ACC112 (cell line): ENCODE data around the gene RASSF5.

Experiments used
- H2AFZ ChIP-seq: fragments of 200-600 bp; sonication (generic); one replicate; pipeline ENCODE4 v1.6.0; 2017; ENCODE audit warnings: antibody characterized with exemption, low read length; ENCODE audit not compliant: unreplicated experiment
- H3K27ac ChIP-seq: fragments of 200-600 bp; sonication (generic); 2 replicates; pipeline ENCODE4 v1.5.1; 2014; ENCODE audit warnings: low read depth, mild to moderate bottlenecking, antibody characterized with exemption, low read length, moderate library complexity
- H3K27me3 ChIP-seq: fragments of 200-600 bp; sonication (generic); 2 replicates; pipeline ENCODE4 v1.6.1; 2014; ENCODE audit warnings: mild to moderate bottlenecking, antibody characterized with exemption, low read length, moderate library complexity, mixed read lengths; ENCODE audit not compliant: insufficient read depth
- H3K36me3 ChIP-seq: fragments of 200-600 bp; sonication (generic); 2 replicates; pipeline ENCODE4 v1.6.1; 2016; ENCODE audit warnings: mild to moderate bottlenecking, antibody characterized with exemption, low read length, moderate library complexity, mixed read lengths; ENCODE audit not compliant: insufficient read depth
- H3K4me1 ChIP-seq: fragments of 200-600 bp; sonication (generic); one replicate; pipeline ENCODE4 v1.6.1; 2016; ENCODE audit warnings: low read length, mixed read lengths; ENCODE audit not compliant: insufficient read depth, unreplicated experiment, control insufficient read depth
- H3K4me3 ChIP-seq: fragments of 200-600 bp; sonication (generic); 2 replicates; pipeline ENCODE4 v1.5.1; 2014; ENCODE audit warnings: mild to moderate bottlenecking, low read depth, low read length
- H3K79me2 ChIP-seq: fragments of 200-600 bp; sonication (generic); one replicate; pipeline ENCODE4 v1.6.0; 2016; ENCODE audit warnings: low read length; ENCODE audit not compliant: control insufficient read depth, unreplicated experiment, insufficient read depth

The RASSF5 gene, protein sequence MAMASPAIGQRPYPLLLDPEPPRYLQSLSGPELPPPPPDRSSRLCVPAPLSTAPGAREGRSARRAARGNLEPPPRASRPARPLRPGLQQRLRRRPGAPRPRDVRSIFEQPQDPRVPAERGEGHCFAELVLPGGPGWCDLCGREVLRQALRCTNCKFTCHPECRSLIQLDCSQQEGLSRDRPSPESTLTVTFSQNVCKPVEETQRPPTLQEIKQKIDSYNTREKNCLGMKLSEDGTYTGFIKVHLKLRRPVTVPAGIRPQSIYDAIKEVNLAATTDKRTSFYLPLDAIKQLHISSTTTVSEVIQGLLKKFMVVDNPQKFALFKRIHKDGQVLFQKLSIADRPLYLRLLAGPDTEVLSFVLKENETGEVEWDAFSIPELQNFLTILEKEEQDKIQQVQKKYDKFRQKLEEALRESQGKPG

DNA sequence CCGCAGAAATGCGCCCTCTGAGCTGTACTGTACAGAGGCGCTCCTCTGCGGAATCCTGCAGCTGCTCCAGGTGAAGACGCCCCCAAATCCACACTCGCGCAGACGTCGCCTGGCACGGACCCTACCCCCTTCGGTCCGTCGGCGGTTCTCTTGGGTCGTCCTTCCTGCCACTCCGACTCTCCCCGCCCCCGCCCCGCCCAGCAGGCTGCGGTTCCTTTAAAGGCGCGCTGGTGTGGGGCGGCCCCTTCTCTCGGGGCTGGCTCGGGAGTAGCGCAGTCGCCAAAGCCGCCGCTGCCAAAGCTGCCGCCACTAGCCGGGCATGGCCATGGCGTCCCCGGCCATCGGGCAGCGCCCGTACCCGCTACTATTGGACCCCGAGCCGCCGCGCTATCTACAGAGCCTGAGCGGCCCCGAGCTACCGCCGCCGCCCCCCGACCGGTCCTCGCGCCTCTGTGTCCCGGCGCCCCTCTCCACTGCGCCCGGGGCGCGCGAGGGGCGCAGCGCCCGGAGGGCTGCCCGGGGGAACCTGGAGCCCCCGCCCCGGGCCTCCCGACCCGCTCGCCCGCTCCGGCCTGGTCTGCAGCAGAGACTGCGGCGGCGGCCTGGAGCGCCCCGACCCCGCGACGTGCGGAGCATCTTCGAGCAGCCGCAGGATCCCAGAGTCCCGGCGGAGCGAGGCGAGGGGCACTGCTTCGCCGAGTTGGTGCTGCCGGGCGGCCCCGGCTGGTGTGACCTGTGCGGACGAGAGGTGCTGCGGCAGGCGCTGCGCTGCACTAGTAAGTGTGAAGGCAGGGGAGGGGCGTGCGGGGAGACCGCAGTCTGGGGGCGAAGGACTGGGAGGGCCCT, at the start of gene RASSF5:
RASSF5 (plus strand) TSS at position 248 of the 846 bp plus-strand sequence; CDS start at position 320, 72 bp downstream.
- Histone ChIP-seq H3K36me3 (no peaks in the 10 kb centered on the region), H3K79me2 (no peaks in the 10 kb centered on the region), H3K27me3 (peaks cover 26% of the 10 kb centered on the region), H2AFZ (peak within 1 kb of the TSS; percentile 9), H3K27ac (no peak within 1 kb of the TSS), H3K4me3 (peak within 1 kb of the TSS; percentile 66), H3K4me1 (peaks cover 28% of the 10 kb centered on the region)

DNA sequence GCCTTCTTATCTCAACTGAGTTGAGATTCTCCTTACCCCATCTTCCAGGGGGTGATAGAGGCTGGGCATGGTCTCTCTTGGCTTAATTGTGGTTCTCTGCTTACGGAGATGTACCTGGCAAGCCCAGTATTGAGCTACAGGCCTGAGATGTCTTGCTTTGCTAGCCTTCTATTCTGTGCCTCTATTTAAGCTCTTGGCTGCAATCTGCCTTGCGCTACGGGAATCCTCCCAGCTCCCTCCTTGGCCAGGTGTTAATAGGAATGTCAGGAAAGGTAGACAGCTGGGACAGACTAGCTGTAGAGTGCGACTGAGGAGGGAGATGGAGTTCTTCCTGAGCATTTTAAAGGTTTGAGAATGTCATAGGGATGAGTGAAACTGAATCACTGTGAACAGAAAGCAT, 47.6 kb upstream of the RASSF5 start:
- Histone ChIP-seq H3K27me3 (no peaks in the 10 kb centered on the region), H3K4me1 (peaks cover 26% of the 10 kb centered on the region), H3K4me3 (no peak overlapping the region), H3K79me2 (no peaks in the 10 kb centered on the region), H3K36me3 (peaks cover 6% of the 10 kb centered on the region; the same call in 1 of the 2 replicates), H3K27ac (no peak overlapping the region), H2AFZ (no peak overlapping the region)

DNA sequence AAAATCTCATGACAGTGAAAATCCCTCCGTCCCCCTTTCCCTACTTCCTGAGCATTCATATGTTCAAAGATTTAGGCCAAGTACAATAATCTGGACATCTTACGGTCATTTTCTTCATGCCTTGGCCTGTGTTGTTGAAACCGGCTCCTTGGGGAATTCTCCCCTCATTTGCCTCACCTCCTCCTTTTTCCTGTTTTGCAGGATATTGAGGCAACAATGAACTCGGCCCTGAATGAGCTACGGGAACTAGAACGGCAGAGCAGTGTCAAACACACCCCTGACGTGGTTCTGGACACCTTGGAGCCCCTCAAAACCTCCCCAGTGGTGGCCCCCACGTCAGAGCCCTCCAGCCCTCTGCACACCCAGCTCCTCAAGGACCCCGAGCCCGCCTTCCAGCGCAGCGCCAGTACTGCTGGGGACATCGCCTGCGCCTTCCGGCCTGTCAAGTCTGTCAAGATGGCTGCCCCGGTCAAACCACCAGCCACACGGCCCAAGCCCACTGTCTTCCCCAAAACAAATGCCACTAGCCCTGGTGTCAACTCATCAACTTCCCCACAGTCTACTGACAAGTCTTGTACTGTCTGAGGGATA, 46.4 kb upstream of the RASSF5 start:
- no peak overlapping the region for H3K4me3 ChIP-seq
- H3K4me1 ChIP-seq: peaks cover 33% of the 10 kb centered on the region
- no peaks in the 10 kb centered on the region for H3K27me3 ChIP-seq
- no peak overlapping the region for H2AFZ ChIP-seq
- H3K27ac ChIP-seq: no peak overlapping the region
- peaks cover 6% of the 10 kb centered on the region; the same call in 1 of the 2 replicates for H3K36me3 ChIP-seq
- H3K79me2 ChIP-seq: no peaks in the 10 kb centered on the region

DNA sequence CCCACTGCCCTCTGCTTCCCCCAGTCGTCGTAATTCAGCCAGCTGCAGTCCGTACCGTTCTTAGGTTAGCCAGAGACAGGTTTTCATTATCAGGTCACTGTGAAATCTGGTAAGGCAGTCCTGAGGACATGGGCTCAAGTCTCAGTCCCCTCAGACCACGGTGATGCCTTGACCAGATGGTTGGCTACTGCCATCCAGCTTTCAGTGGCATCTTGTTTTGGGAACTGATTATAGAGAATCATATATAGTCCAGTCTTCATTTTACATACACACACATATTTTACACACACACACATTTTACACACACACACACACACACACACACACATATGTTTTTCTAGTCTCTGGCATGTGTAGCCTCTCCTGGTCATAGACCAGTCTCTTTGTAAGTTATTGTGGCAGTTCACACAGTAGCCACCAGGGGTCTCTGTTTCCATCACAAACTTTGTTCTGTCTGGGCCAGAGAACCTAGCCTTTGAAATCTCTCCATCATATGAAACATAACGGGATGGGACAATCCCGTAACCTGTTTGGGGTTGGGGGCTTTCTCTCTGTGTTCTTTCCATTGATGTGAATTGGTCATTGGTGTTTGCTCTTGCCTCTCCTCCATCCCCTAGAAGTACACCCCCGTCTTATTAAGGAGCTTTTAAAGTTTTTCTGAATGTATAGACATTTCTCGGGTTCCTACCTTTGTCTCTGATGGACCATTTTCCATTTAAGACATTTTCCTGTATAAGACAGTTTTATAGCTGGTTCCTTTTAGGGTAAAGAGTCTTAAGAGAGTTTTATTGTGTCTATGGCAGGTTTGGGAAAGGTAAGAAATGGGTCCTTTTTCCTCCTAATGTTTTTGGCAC, 45.5 kb upstream of the RASSF5 start:
- Histone ChIP-seq H3K4me3 (no peak overlapping the region), H3K4me1 (peaks cover 24% of the 10 kb centered on the region), H3K27me3 (no peaks in the 10 kb centered on the region), H3K79me2 (no peaks in the 10 kb centered on the region), H3K27ac (no peak overlapping the region), H2AFZ (no peak overlapping the region), H3K36me3 (peaks cover 6% of the 10 kb centered on the region; the same call in 1 of the 2 replicates)

DNA sequence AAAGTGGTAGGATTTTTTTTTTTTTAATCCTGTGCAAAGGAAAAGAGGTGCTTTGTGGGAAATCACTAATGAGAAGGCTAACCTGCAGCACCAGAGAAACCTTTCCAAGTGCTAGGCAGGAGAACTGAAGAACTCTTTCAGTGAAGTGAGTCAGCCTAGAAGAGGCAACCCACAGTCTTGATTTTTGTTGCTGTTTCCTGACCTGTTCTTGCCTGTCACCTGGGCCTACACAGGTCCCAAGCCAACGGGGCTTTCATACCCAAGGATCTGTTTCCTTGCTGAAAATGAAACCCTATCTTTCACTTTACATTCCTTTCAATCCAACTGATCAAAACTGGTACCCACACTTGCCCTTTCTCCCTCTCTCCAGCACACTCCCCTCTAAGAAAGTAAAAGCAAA, 44.2 kb upstream of the RASSF5 start:
- Histone ChIP-seq H3K4me3 (no peak overlapping the region), H3K79me2 (no peaks in the 10 kb centered on the region), H3K27ac (no peak overlapping the region), H3K4me1 (peaks cover 15% of the 10 kb centered on the region), H3K27me3 (no peaks in the 10 kb centered on the region), H3K36me3 (peaks cover 6% of the 10 kb centered on the region; the same call in 1 of the 2 replicates), H2AFZ (no peak overlapping the region)

DNA sequence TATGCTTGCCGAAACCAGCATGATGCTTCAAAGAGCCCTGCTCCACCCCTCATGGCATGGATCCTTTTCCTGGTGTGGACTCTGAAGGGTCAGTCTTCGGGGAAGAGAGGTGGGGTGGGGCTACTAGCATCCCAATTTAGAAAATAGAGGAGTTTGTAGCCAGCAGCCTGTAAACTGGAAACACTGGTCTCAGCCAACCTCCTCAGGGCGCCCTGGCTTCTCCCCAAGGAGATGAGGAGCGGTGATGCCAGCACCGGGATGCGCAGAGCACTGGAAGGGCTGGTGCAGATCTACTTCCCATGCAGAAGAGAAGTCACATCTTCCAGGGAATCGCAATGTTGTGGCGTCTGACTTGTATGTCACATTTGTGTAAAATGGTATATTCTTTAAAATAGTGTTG, 43.4 kb upstream of the RASSF5 start:
- Histone ChIP-seq H3K27ac (peak overlapping the region; percentile 76), H3K79me2 (no peaks in the 10 kb centered on the region), H3K27me3 (no peaks in the 10 kb centered on the region), H3K36me3 (0 out of 2 replicates have a peak, but pooled peaks cover 3% of the 10 kb centered on the region), H3K4me3 (no peak overlapping the region), H2AFZ (no peak overlapping the region), H3K4me1 (peaks cover 15% of the 10 kb centered on the region)

DNA sequence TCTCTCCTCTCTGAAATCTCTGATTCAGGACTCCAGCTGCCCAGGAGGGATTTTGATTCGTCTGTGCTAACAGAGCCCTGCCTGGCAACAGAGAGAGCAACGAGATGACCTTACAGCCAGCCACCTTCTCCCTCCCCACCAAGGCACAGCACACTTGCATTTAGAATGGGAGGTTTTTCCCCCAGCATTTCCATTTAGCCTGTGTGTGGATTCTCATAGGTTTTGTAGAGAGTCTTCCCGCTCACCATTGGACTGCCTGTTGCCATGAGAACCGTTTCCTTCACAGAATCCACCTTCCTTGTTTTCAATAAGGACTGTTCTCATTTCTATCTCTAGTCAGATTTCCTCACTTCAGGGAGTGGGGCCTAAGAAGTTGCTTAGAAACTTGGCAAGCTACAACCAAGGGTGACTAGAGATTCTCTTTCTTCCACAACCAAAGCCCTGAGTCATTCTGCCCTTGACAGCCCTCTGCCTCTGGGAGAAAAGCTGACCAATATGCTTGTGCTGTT, 42.8 kb upstream of the RASSF5 start:
- Histone ChIP-seq H2AFZ (no peak overlapping the region), H3K36me3 (0 out of 2 replicates have a peak, but pooled peaks cover 3% of the 10 kb centered on the region), H3K79me2 (no peaks in the 10 kb centered on the region), H3K4me3 (no peak overlapping the region), H3K27me3 (no peaks in the 10 kb centered on the region), H3K27ac (peak overlapping the region; percentile 76), H3K4me1 (peaks cover 19% of the 10 kb centered on the region)

DNA sequence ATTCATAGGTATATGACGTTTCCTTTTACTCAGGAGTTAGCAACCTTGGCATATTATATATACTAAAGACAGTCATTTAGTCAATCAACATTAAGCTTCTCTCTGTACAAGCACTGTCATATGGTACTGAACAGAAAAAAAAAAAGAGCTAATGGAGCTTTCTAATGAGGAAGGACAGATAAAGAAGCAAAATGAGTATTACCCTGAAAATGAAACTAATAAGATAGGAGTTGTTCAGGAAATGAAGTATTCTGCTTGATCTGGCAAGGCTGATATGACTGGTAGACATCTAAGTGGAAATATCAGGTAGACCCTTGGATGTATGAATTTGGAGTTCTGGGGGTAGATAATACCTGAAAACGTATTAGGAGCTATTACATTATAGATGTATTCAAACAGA, 41.4 kb upstream of the RASSF5 start:
- Histone ChIP-seq H3K27ac (no peak overlapping the region), H3K4me3 (no peak overlapping the region), H2AFZ (no peak overlapping the region), H3K36me3 (0 out of 2 replicates have a peak, but pooled peaks cover 3% of the 10 kb centered on the region), H3K27me3 (no peaks in the 10 kb centered on the region), H3K4me1 (peaks cover 26% of the 10 kb centered on the region), H3K79me2 (no peaks in the 10 kb centered on the region)

DNA sequence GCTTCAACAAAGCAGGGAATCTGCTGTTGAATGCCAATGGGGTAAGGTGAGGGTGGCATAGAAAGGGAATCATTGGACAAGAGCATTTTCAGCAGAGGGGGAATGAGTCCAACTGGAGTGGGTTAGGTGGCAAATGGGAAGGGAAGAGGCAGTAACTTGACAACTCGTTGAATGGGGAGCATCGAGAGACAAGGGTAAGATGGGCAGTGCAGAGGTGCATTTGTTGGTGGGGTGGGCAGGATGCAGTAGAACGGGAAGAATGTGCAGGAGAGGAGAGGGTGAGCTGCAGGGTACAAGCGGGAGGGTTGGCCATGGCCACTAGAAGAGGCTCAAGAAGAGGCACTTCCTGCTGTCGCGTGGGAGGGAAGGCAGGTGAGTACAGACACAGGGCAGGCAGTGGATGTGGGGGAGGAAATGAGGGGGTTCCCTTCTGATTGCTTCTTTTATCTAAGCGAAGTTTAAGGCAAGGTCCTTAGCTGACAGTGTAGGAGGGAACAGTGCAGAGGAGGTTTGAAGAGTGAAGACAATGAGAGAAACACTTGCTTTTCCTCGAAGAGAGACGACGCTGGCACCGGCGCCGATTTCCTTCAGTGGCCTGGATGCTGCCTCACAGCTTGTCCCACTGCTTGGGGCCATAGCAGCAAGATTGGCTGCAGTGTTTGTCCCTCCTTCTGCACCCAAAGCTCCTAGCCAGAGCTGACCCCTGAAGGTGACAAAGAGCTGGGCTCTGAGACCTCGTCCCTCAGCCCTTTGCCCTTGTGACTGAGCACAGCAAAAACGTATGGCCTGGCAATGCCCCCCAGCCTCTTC, 40.3 kb upstream of the RASSF5 start:
- H3K4me3 ChIP-seq: no peak overlapping the region
- no peak overlapping the region for H3K27ac ChIP-seq
- no peak overlapping the region for H2AFZ ChIP-seq
- peaks cover 3% of the 10 kb centered on the region for H3K79me2 ChIP-seq
- no peaks in the 10 kb centered on the region for H3K27me3 ChIP-seq
- H3K36me3 ChIP-seq: 0 out of 2 replicates have a peak, but pooled peaks cover 2% of the 10 kb centered on the region
- peaks cover 35% of the 10 kb centered on the region for H3K4me1 ChIP-seq
